22Rv1 (cell line): ENCODE data around the gene TJAP1.

Experiments used
- H3K27ac ChIP-seq: fragments of 450-650 bp; 2 replicates; pipeline ENCODE4 v1.5.1; 2017
- ZFX ChIP-seq: fragments of 450-650 bp; IDR thresholded peaks from 2 replicates; pipeline ENCODE4 v1.6.1; 2017; ENCODE audit warnings: antibody characterized with exemption, borderline replicate concordance
- TF ChIP-seq, protein P1 (sequence below): fragments of 450-650 bp; IDR thresholded peaks from 2 replicates; pipeline ENCODE4 v1.5.1; 2017; ENCODE audit warnings: mild to moderate bottlenecking

Gene TJAP1

DNA sequence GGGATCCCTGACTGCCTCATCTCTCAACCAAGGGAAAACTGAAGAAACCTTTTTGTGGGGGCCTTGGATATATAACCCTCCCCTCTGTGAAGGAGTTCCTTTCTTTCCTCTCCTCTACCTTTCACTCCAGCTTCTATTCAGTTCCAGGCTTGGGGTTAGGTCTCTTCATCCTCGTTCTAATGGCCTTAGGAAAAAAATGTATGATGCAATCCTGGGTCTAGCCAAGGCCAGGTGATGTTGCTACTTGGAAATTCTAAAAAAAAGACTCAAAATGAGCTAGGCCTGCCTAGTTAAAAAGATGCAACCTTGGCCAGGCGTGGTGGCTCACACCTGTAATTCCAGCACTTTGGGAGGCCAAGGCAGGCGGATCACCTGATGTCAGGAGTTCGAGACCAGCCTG is 42.4 kb upstream of the TJAP1 start:
- no peak overlapping the region for H3K27ac ChIP-seq
- no peak for TF ChIP-seq ZFX
- TF ChIP-seq, protein P1, sequence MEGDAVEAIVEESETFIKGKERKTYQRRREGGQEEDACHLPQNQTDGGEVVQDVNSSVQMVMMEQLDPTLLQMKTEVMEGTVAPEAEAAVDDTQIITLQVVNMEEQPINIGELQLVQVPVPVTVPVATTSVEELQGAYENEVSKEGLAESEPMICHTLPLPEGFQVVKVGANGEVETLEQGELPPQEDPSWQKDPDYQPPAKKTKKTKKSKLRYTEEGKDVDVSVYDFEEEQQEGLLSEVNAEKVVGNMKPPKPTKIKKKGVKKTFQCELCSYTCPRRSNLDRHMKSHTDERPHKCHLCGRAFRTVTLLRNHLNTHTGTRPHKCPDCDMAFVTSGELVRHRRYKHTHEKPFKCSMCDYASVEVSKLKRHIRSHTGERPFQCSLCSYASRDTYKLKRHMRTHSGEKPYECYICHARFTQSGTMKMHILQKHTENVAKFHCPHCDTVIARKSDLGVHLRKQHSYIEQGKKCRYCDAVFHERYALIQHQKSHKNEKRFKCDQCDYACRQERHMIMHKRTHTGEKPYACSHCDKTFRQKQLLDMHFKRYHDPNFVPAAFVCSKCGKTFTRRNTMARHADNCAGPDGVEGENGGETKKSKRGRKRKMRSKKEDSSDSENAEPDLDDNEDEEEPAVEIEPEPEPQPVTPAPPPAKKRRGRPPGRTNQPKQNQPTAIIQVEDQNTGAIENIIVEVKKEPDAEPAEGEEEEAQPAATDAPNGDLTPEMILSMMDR, result no peak

GRCh38 chr6:43435682-43436437 is 41.5 kb upstream of the TJAP1 start:
- no peak overlapping the region for H3K27ac ChIP-seq
- no peak for TF ChIP-seq ZFX
- TF ChIP-seq, protein P1, result no peak

DNA sequence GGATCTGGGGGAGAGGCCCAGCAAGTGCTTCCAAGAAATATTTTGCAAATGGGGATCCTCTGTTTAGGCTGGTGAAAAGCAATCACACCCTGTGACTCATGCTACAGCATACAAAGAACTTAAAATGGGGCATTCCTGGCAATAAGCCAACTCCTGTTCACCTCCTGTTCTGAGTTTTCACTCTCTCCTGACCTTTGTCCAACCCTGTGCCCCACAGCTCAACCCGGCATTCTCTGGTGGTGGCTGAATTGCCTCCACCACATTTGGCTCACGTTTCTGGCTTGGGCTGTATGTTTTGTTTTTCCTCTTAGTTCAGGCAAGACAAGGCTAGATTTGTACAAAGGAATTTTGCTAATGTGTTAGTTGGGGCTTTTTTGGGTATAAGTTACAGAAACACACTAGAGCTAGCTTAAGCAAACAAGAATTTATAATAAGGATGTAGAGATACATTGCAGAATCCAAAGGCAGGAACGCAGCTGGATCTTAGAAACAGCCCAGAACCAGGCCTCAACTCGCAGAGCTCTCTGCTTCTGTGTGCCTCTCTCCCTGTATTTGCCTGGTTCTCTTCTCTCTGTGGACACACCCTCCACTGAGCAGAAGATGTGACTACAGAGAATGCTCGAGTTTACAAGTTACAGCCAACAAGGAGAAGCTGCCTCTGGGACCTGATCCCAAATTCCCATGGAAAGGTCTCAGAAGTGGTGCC is 40.6 kb upstream of the TJAP1 start:
- H3K27ac ChIP-seq, result no peak overlapping the region
- TF ChIP-seq, protein P1, result no peak
- no peak for TF ChIP-seq ZFX

DNA sequence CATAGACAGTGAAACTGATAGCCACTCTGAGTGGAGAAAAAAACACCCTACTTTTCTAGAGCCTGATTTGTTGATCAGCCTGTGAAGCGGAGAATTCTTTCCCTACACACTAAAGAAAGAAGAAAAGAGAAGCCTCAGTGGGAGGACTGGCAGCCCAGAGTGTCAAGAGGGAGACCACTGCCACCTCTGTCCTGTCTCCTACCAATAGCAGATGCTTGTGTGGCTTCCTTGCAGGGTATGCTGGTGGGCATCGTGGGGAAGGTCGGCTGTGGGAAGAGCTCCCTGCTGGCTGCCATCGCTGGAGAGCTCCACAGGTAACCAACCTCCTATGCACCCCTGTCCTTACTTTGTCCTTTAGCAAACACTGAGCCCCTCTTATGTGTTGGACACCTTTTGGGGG is 39.7 kb upstream of the TJAP1 start:
- TF ChIP-seq, protein P1, result no peak
- TF ChIP-seq ZFX, result no peak
- no peak overlapping the region for H3K27ac ChIP-seq

- H3K27ac ChIP-seq, result no peak overlapping the region
- TF ChIP-seq, protein P1, result no peak
- no peak for TF ChIP-seq ZFX
Observed at GRCh38 chr6:43442935-43443334, 34.4 kb upstream of the TJAP1 start.

DNA sequence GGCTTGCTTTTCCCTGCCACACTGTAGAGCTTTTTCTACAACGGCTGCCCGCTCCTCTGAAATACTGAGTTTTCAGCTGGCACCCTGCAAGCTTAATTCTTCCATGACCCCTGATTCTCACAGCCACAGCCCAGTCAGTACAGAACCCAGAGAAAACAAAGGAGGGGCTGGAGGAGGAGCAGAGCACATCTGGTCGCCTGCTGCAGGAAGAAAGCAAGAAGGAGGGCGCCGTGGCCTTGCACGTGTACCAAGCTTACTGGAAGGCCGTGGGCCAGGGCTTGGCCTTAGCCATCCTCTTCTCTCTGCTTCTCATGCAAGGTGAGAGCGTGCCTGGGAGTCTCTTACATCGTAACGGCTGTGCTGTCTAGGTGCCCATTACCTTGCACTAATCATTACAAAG is 33.3 kb upstream of the TJAP1 start:
- H3K27ac ChIP-seq, result no peak overlapping the region
- TF ChIP-seq, protein P1, result no peak
- no peak for TF ChIP-seq ZFX

DNA sequence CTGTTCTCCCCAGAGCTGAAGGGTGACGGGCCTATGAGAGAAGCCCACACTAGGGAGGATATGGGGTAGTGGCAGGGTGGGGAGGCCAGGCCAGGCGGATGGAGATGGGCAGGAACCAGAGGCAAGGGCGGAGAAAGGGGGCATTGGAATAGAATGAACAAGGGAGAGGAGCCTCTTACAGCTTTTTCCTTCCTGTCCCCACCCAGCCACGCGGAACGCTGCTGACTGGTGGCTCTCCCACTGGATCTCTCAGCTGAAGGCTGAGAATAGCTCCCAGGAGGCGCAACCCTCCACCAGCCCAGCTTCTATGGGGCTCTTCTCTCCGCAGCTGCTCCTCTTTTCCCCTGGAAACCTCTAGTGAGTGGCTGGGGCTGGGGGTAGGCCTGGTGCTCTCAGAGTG is 32.8 kb upstream of the TJAP1 start:
- no peak overlapping the region for H3K27ac ChIP-seq
- TF ChIP-seq, protein P1, result no peak
- no peak for TF ChIP-seq ZFX
